Heart left ventricle (tissue), 13 donors: ENCODE data around the gene B4GALNT3.

Source experiments
- POLR2A ChIP-seq, 2 donors: fragments of 450-650 bp; IDR thresholded peaks; one replicate each; pipeline ENCODE4 v1.6.1; 2017; ENCODE audit warnings: antibody characterized with exemption in 2 of 2, mild to moderate bottlenecking in 2 of 2, moderate library complexity in 2 of 2
- TF ChIP-seq, protein P1 (sequence below), 12 donors: fragments of 200-600 bp; sonication (generic) in 4 of 12; IDR thresholded peaks; one replicate each; pipeline versions ENCODE4 v1.5.0 to v1.8.0; 2018 to 2022; ENCODE audit warnings: antibody characterized with exemption in 12 of 12, mild to moderate bottlenecking in 5 of 12
- donor health status: ischemic (EF 13 %, LVEDD 7.1; RV severe dilation, severe dysfunction).
- donor health status: DM: no; HTN: yes; CAD: no.
- donor health status: DM: no; HTN: no; CAD: no.
- donor health status: ischemic (EF 25% LVEDD 6.9; RV normal size, moderate dysfunction).
- donor health status: ischemic (EF 25% LVEDD 5.7; RV mildly dilated, moderate dysfunction).
- donor health status: ischemic (EF 35%, LVEDD 5.7; RV mildly dilated, moderate dysfunction).
- donor health status: nonischemic (EF 11% LVEDD 7.7; RV severe dilation, severe dysfunction).
- donor health status: DM: yes; HTN: yes; CAD: no.
- donor health status: PGD.
- donor health status: ischemic (EF 29% LVEDD 5.4; RV normal size, mild dysfunction).
- donor health status: nonischemic (EF 23%, LVEDD 6.1; RV moderate dilation, normal function).

DNA sequence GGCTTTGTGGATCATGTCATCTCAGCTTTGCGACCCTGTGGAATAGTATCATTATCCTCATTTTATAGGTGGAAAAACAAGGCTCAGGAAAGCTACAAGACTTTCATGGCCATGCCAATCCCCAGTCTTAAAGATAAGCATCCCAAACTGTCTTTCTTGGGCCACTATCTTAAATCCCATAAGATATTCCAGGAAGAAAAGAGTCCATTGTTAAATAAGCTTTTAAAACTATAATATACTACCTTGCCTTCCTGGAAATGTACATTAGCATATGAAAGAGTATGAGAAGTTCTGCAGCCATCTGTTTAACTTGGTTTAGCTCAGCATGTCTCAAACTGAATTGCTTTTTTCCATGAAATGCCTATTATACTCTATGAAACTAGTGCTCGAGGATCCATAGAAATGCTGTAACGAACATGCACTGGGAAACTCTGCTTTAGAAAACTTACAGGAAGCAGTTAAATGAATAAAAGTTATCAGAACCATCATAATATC, 77.1 kb downstream of the B4GALNT3 start:
- TF ChIP-seq, protein P1, sequence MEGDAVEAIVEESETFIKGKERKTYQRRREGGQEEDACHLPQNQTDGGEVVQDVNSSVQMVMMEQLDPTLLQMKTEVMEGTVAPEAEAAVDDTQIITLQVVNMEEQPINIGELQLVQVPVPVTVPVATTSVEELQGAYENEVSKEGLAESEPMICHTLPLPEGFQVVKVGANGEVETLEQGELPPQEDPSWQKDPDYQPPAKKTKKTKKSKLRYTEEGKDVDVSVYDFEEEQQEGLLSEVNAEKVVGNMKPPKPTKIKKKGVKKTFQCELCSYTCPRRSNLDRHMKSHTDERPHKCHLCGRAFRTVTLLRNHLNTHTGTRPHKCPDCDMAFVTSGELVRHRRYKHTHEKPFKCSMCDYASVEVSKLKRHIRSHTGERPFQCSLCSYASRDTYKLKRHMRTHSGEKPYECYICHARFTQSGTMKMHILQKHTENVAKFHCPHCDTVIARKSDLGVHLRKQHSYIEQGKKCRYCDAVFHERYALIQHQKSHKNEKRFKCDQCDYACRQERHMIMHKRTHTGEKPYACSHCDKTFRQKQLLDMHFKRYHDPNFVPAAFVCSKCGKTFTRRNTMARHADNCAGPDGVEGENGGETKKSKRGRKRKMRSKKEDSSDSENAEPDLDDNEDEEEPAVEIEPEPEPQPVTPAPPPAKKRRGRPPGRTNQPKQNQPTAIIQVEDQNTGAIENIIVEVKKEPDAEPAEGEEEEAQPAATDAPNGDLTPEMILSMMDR (IDR thresholded peaks at IDR 0.05): no peak
- TF ChIP-seq POLR2A (IDR thresholded peaks at IDR 0.05): no peak
